ENCODE data around the gene ZDHHC1.

DNA sequence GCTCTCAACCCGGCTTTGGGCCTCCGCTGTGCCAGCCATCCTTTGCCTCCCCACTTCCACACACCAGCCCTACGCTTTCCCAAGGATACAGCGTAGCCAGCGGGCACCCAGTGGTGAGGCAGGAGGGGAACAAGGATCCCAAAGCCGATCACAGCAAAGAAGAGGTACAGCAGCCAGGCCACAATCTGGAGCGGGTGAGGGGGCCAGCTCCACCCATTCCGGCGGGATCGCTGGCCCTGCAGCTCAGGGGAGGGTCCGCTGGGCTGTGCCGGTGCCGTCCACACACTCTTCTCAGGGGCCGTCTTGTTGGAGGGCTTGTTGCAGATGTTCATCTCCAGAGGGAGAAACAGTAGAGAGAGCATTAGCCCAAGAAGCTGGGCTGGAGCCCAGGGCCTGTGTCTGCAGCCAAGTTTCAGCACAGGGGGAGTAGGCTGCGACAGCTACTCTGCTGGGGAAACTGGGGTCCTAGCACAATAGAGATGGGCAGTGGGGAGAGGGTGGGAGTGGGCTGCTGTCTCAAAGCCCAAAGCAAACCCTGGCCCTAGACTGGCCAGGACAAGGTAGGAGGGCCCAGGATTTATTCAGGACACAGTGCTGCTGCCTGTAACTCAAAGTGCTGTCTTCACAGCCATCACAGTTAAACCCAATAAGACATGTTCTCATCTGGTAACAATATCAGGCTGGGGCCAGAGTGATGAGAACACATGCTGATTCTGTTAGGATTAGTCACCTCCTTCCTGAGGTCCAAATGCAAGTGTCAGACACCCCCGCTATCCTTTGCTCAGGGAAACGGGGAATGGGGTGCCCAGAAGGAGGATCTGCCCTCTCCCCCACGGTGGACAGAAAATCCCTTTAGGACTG lies 9.9 kb downstream of the ZDHHC1 start:
- no peak for TF ChIP-seq JUND (IDR thresholded peaks at IDR 0.05)
- no peak for TF ChIP-seq GABPA (IDR thresholded peaks at IDR 0.05 in 1 of 2, conservative IDR thresholded peaks at IDR 0.05 in 1 of 2)
- no peak for TF ChIP-seq SP1 (IDR thresholded peaks at IDR 0.05)
- TF ChIP-seq, protein P1, sequence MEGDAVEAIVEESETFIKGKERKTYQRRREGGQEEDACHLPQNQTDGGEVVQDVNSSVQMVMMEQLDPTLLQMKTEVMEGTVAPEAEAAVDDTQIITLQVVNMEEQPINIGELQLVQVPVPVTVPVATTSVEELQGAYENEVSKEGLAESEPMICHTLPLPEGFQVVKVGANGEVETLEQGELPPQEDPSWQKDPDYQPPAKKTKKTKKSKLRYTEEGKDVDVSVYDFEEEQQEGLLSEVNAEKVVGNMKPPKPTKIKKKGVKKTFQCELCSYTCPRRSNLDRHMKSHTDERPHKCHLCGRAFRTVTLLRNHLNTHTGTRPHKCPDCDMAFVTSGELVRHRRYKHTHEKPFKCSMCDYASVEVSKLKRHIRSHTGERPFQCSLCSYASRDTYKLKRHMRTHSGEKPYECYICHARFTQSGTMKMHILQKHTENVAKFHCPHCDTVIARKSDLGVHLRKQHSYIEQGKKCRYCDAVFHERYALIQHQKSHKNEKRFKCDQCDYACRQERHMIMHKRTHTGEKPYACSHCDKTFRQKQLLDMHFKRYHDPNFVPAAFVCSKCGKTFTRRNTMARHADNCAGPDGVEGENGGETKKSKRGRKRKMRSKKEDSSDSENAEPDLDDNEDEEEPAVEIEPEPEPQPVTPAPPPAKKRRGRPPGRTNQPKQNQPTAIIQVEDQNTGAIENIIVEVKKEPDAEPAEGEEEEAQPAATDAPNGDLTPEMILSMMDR (IDR thresholded peaks at IDR 0.05; ENCODE audit: low read depth, low read length, missing input control) = no peak
- TF ChIP-seq, protein P2, sequence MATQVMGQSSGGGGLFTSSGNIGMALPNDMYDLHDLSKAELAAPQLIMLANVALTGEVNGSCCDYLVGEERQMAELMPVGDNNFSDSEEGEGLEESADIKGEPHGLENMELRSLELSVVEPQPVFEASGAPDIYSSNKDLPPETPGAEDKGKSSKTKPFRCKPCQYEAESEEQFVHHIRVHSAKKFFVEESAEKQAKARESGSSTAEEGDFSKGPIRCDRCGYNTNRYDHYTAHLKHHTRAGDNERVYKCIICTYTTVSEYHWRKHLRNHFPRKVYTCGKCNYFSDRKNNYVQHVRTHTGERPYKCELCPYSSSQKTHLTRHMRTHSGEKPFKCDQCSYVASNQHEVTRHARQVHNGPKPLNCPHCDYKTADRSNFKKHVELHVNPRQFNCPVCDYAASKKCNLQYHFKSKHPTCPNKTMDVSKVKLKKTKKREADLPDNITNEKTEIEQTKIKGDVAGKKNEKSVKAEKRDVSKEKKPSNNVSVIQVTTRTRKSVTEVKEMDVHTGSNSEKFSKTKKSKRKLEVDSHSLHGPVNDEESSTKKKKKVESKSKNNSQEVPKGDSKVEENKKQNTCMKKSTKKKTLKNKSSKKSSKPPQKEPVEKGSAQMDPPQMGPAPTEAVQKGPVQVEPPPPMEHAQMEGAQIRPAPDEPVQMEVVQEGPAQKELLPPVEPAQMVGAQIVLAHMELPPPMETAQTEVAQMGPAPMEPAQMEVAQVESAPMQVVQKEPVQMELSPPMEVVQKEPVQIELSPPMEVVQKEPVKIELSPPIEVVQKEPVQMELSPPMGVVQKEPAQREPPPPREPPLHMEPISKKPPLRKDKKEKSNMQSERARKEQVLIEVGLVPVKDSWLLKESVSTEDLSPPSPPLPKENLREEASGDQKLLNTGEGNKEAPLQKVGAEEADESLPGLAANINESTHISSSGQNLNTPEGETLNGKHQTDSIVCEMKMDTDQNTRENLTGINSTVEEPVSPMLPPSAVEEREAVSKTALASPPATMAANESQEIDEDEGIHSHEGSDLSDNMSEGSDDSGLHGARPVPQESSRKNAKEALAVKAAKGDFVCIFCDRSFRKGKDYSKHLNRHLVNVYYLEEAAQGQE (IDR thresholded peaks at IDR 0.05) = no peak
- TF ChIP-seq RAD21 (IDR thresholded peaks at IDR 0.05) = no peak
- TF ChIP-seq, protein P3, sequence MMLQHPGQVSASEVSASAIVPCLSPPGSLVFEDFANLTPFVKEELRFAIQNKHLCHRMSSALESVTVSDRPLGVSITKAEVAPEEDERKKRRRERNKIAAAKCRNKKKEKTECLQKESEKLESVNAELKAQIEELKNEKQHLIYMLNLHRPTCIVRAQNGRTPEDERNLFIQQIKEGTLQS (IDR thresholded peaks at IDR 0.05) = no peak
- TF ChIP-seq, protein P4, sequence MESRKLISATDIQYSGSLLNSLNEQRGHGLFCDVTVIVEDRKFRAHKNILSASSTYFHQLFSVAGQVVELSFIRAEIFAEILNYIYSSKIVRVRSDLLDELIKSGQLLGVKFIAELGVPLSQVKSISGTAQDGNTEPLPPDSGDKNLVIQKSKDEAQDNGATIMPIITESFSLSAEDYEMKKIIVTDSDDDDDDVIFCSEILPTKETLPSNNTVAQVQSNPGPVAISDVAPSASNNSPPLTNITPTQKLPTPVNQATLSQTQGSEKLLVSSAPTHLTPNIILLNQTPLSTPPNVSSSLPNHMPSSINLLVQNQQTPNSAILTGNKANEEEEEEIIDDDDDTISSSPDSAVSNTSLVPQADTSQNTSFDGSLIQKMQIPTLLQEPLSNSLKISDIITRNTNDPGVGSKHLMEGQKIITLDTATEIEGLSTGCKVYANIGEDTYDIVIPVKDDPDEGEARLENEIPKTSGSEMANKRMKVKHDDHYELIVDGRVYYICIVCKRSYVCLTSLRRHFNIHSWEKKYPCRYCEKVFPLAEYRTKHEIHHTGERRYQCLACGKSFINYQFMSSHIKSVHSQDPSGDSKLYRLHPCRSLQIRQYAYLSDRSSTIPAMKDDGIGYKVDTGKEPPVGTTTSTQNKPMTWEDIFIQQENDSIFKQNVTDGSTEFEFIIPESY (IDR thresholded peaks at IDR 0.05) = no peak
- no peak for TF ChIP-seq EGR1 (IDR thresholded peaks at IDR 0.05; ENCODE audit: low read depth in 2 of 2)
- no peak for TF ChIP-seq YY1 (IDR thresholded peaks at IDR 0.05)
